ENCODE measurements around the gene CDC14C.

DNA sequence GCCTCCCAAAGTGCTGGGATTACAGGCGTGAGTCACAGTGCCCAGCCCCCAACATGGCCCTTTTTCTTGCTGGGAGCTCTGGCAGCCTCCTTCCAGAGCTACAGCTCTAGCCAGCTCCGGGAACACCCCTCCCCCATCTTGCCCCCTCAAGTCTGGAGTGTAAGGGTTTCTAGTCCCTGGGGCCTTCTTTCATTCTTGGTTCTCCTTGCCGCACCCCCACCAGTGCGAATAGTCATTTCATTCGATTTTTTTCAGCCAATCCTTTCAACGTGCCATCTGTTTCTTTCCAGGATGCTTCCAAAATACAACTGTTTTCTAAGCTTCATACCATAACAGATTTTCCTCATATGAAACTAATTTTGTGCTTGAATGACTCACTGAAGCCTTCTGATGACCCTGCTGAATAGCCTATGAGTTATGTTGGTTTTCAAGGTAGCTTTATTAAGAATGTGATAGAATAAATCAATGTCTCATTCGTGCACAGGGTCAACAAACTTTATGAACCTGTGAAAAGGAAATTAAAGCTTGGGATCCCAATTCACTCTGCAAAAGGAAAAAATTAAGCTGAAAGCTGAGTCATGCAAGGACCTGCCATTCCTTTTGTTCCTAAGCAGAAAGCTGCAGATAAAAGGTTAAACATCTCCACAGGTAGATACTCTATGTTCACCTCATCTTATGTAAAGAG, 38.6 kb downstream of the CDC14C start:
- TF ChIP-seq POLR2A (IDR thresholded peaks at IDR 0.05) = no peak
- TF ChIP-seq, protein P1, sequence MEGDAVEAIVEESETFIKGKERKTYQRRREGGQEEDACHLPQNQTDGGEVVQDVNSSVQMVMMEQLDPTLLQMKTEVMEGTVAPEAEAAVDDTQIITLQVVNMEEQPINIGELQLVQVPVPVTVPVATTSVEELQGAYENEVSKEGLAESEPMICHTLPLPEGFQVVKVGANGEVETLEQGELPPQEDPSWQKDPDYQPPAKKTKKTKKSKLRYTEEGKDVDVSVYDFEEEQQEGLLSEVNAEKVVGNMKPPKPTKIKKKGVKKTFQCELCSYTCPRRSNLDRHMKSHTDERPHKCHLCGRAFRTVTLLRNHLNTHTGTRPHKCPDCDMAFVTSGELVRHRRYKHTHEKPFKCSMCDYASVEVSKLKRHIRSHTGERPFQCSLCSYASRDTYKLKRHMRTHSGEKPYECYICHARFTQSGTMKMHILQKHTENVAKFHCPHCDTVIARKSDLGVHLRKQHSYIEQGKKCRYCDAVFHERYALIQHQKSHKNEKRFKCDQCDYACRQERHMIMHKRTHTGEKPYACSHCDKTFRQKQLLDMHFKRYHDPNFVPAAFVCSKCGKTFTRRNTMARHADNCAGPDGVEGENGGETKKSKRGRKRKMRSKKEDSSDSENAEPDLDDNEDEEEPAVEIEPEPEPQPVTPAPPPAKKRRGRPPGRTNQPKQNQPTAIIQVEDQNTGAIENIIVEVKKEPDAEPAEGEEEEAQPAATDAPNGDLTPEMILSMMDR (IDR thresholded peaks at IDR 0.05) = no peak
